GM23248 (cell line): ENCODE results near the gene TNFRSF19. TPM values are rescaled to one million over a fixed set of nuclear protein-coding genes. Genes with fewer than 3 reads are reported as not detected.

ENCODE experiments used
- DNase-seq: peaks from one replicate; pipeline ENCODE4 v3.0.0-alpha.2; 2015
- H2AFZ ChIP-seq: fragments of 200-600 bp; sonication (generic); 2 replicates; pipeline ENCODE4 v1.6.1; 2016; ENCODE audit warnings: antibody characterized with exemption
- H3F3A ChIP-seq: fragments of 200-600 bp; sonication (generic); 2 replicates; pipeline ENCODE4 v1.6.1; 2016; ENCODE audit warnings: mild to moderate bottlenecking, antibody characterized with exemption, mixed run types; ENCODE audit not compliant: insufficient read depth
- H3K27ac ChIP-seq: fragments of 200-600 bp; sonication (generic); 2 replicates; pipeline ENCODE4 v1.5.1; 2016; ENCODE audit warnings: mild to moderate bottlenecking
- H3K27me3 ChIP-seq: fragments of 200-600 bp; sonication (generic); replicated peaks from 2 replicates; pipeline ENCODE4 v1.6.1; 2016; ENCODE audit warnings: mild to moderate bottlenecking; ENCODE audit not compliant: insufficient read depth
- H3K36me3 ChIP-seq: fragments of 200-600 bp; sonication (generic); 2 replicates; pipeline ENCODE4 v1.6.1; 2016; ENCODE audit warnings: low read depth, mild to moderate bottlenecking
- H3K4me1 ChIP-seq: fragments of 200-600 bp; sonication (generic); 2 replicates; pipeline ENCODE4 v1.6.1; 2016; ENCODE audit warnings: mild to moderate bottlenecking; ENCODE audit not compliant: insufficient read depth
- H3K4me2 ChIP-seq: fragments of 200-600 bp; sonication (generic); one replicate; pipeline ENCODE4 v1.6.1; 2016; ENCODE audit warnings: mild to moderate bottlenecking; ENCODE audit not compliant: unreplicated experiment
- H3K4me3 ChIP-seq: fragments of 200-600 bp; sonication (generic); 2 replicates; pipeline ENCODE4 v1.5.1; 2016; ENCODE audit warnings: mild to moderate bottlenecking
- H3K79me2 ChIP-seq: fragments of 200-600 bp; sonication (generic); 2 replicates; pipeline ENCODE4 v1.6.1; 2016; ENCODE audit warnings: mild to moderate bottlenecking; ENCODE audit not compliant: insufficient read depth
- H3K9ac ChIP-seq: fragments of 200-600 bp; sonication (generic); 2 replicates; pipeline ENCODE4 v1.6.1; 2016; ENCODE audit warnings: mild to moderate bottlenecking
- H3K9me2 ChIP-seq: fragments of 200-600 bp; sonication (generic); 2 replicates; pipeline ENCODE4 v1.6.1; 2016; ENCODE audit warnings: mixed run types, mild to moderate bottlenecking, moderate library complexity; ENCODE audit not compliant: insufficient read depth
- H3K9me3 ChIP-seq: fragments of 200-600 bp; sonication (generic); one replicate; pipeline ENCODE4 v1.6.1; 2017; ENCODE audit warnings: low read depth
- H4K20me1 ChIP-seq: fragments of 200-600 bp; sonication (generic); 2 replicates; pipeline ENCODE4 v1.6.0; 2016; ENCODE audit not compliant: insufficient read depth
- EZH2 ChIP-seq: fragments of 200-600 bp; sonication (generic); IDR thresholded peaks from 2 replicates; pipeline ENCODE4 v1.6.1; 2018; ENCODE audit warnings: antibody characterized with exemption, mild to moderate bottlenecking; ENCODE audit not compliant: insufficient read depth, poor library complexity, severe bottlenecking
- EZH2phosphoT487 ChIP-seq: fragments of 200-600 bp; sonication (generic); IDR thresholded peaks from 2 replicates; pipeline ENCODE4 v1.6.1; 2018; ENCODE audit warnings: antibody characterized with exemption, moderate library complexity, mild to moderate bottlenecking, low read depth; ENCODE audit not compliant: insufficient read depth
- WGBS, 2 experiments: methylation state at CpG; one replicate each; pipeline ENCODE4 v1.1.6; 2015 to 2017; ENCODE audit warnings: low lambda C conversion rate in 2 of 2, low coverage in 1 of 2; ENCODE audit errors: missing lambda C conversion rate in 2 of 2; 5-methylcytosine and 5-hydroxymethylcytosine counted together
- in situ Hi-C: fragments of 300-500 bp; cut with MboI; formaldehyde crosslinking; loops from 2 replicates; pipeline ENCODE4 v1.15.0; 2020
- polyA plus RNA-seq: library from polyadenylated mRNA; unstranded; fragments of >200 nt; fragmentation: Nextera tagmentation; extraction: Ambion mirVana; gene quantifications from 2 replicates; pipeline ENCODE4 v1.2.1, GENCODE V29; 2016
- total RNA-seq: library from RNA; depleted of rRNA; stranded (reverse); fragments of >200 nt; shearing (Covaris generic); gene quantifications from 2 replicates; pipeline ENCODE4 v1.2.3, GENCODE V29; 2014

Gene TNFRSF19
- total and polyA plus RNA-seq, 2 experiments from 2014 or later, result 3.4 TPM

- TF ChIP-seq EZH2phosphoT487 (no peak), EZH2 (no peak)
- in situ Hi-C loops, result no loop called here
- no peaks in the 10 kb centered on the region for H3K27me3 ChIP-seq
- no peaks in the 10 kb centered on the region for H3K9me3 ChIP-seq
- no peaks in the 10 kb centered on the region for H3K79me2 ChIP-seq
- no peak overlapping the region for H3K4me2 ChIP-seq
- peaks cover 22% of the 10 kb centered on the region for H3F3A ChIP-seq
- no peaks in the 10 kb centered on the region for H4K20me1 ChIP-seq
- H3K4me1 ChIP-seq, result peaks cover 33% of the 10 kb centered on the region
- DNase-seq, result no peak
- no peak overlapping the region for H3K27ac ChIP-seq
- H3K36me3 ChIP-seq, result no peaks in the 10 kb centered on the region
- no peak overlapping the region for H3K4me3 ChIP-seq
- H3K9ac ChIP-seq, result no peak overlapping the region
- H2AFZ ChIP-seq, result no peak overlapping the region
- H3K9me2 ChIP-seq, result no peaks in the 10 kb centered on the region
- 97 to 100% methylated on average over 1 of the region's 1 CpG for WGBS, 2 experiments
Observed at GRCh38 chr13:23612182-23612581, 42.0 kb downstream of the TNFRSF19 start.

- Histone ChIP-seq H3K27me3 (no peaks in the 10 kb centered on the region), H3K27ac (no peak overlapping the region), H3K4me1 (peaks cover 39% of the 10 kb centered on the region), H4K20me1 (no peaks in the 10 kb centered on the region), H3K9me3 (no peaks in the 10 kb centered on the region), H3F3A (peaks cover 27% of the 10 kb centered on the region), H3K36me3 (no peaks in the 10 kb centered on the region), H2AFZ (no peak overlapping the region), H3K9me2 (no peaks in the 10 kb centered on the region), H3K79me2 (no peaks in the 10 kb centered on the region), H3K4me3 (no peak overlapping the region), H3K9ac (no peak overlapping the region), H3K4me2 (no peak overlapping the region)
- WGBS, 2 experiments, result 88 to 90% methylated on average over 2 of the region's 2 CpGs
- no peak for DNase-seq
- in situ Hi-C loops, result no loop called here
- no peak for TF ChIP-seq EZH2
- TF ChIP-seq EZH2phosphoT487, result no peak
Observed at GRCh38 chr13:23612731-23613130, 42.5 kb downstream of the TNFRSF19 start.

- H3K27ac ChIP-seq, result no peak overlapping the region
- H3K9me2 ChIP-seq, result no peaks in the 10 kb centered on the region
- H3K9ac ChIP-seq, result no peak overlapping the region
- H3K9me3 ChIP-seq, result no peaks in the 10 kb centered on the region
- no peaks in the 10 kb centered on the region for H3K36me3 ChIP-seq
- WGBS, 2 experiments, result 83 to 86% methylated on average over 3 of the region's 3 CpGs
- H3K4me1 ChIP-seq, result peaks cover 45% of the 10 kb centered on the region
- H2AFZ ChIP-seq, result no peak overlapping the region
- TF ChIP-seq EZH2, result no peak
- no peak for TF ChIP-seq EZH2phosphoT487
- H3K4me2 ChIP-seq, result no peak overlapping the region
- peaks cover 32% of the 10 kb centered on the region for H3F3A ChIP-seq
- no peaks in the 10 kb centered on the region for H3K27me3 ChIP-seq
- DNase-seq, result no peak
- in situ Hi-C loops, result no loop called here
- no peak overlapping the region for H3K4me3 ChIP-seq
- H4K20me1 ChIP-seq, result no peaks in the 10 kb centered on the region
- no peaks in the 10 kb centered on the region for H3K79me2 ChIP-seq
Observed at GRCh38 chr13:23613596-23613995, 43.4 kb downstream of the TNFRSF19 start.

GRCh38 chr13:23615395-23616081 lies 45.3 kb downstream of the TNFRSF19 start:
- no peaks in the 10 kb centered on the region for H3K9me3 ChIP-seq
- 93 to 94% methylated on average over 15 of the region's 15 CpGs for WGBS, 2 experiments

More at GRCh38 chr13:23615395-23616081, 45.3 kb downstream of the TNFRSF19 start:
- no peaks in the 10 kb centered on the region for H3K9me2 ChIP-seq
- TF ChIP-seq EZH2 (no peak), EZH2phosphoT487 (no peak)
- H3F3A ChIP-seq, result peaks cover 22% of the 10 kb centered on the region; the same call in 1 of the 2 replicates
- no peak overlapping the region for H3K27ac ChIP-seq
- H3K4me2 ChIP-seq, result no peak overlapping the region
- H3K27me3 ChIP-seq, result no peaks in the 10 kb centered on the region
- no peaks in the 10 kb centered on the region for H3K36me3 ChIP-seq
- no peak overlapping the region for H3K9ac ChIP-seq
- DNase-seq, result no peak
- no peaks in the 10 kb centered on the region for H3K79me2 ChIP-seq
- in situ Hi-C loops, result no loop called here
- H3K4me3 ChIP-seq, result no peak overlapping the region
- no peak overlapping the region for H2AFZ ChIP-seq
- no peaks in the 10 kb centered on the region for H4K20me1 ChIP-seq
- peaks cover 30% of the 10 kb centered on the region for H3K4me1 ChIP-seq
